ENCODE results near the gene PAFAH2.

PAFAH2 gene

DNA sequence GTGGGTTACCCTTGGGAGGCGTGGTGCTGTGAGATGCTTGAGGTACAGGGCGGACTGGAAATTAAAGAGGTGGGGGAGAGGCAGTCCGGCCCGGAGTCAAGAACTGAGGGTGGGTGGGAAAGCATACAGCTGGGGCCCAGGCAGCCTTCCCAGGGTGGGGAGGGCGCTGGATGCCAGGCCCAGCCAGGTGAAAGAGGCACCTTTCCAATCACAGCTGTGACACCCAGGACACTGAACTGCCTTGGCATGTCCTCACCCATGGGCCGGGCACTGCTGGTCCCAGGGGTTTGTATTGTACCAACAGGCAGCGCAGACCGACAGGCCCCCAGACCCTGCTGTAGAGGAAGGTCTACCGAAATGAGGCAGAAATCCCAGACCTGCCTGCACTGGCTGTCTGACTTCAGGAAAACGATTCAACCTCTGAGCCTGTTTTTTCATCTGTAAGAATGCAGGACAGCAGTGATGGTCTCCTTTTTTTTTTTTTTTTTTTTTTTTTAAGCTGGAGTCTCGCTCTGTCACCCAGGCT is 39.0 kb upstream of the PAFAH2 start:
- TF ChIP-seq, protein P1, sequence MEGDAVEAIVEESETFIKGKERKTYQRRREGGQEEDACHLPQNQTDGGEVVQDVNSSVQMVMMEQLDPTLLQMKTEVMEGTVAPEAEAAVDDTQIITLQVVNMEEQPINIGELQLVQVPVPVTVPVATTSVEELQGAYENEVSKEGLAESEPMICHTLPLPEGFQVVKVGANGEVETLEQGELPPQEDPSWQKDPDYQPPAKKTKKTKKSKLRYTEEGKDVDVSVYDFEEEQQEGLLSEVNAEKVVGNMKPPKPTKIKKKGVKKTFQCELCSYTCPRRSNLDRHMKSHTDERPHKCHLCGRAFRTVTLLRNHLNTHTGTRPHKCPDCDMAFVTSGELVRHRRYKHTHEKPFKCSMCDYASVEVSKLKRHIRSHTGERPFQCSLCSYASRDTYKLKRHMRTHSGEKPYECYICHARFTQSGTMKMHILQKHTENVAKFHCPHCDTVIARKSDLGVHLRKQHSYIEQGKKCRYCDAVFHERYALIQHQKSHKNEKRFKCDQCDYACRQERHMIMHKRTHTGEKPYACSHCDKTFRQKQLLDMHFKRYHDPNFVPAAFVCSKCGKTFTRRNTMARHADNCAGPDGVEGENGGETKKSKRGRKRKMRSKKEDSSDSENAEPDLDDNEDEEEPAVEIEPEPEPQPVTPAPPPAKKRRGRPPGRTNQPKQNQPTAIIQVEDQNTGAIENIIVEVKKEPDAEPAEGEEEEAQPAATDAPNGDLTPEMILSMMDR (IDR thresholded peaks at IDR 0.05; ENCODE audit: low read depth, low read length): no peak
- no peak overlapping the region for H3K4me3 ChIP-seq (replicated peaks in 1 of 2; ENCODE audit: low read depth in 2 of 2, low read length in 2 of 2)
- no peak for DNase-seq (ENCODE audit: low read depth in 2 of 2)

DNA sequence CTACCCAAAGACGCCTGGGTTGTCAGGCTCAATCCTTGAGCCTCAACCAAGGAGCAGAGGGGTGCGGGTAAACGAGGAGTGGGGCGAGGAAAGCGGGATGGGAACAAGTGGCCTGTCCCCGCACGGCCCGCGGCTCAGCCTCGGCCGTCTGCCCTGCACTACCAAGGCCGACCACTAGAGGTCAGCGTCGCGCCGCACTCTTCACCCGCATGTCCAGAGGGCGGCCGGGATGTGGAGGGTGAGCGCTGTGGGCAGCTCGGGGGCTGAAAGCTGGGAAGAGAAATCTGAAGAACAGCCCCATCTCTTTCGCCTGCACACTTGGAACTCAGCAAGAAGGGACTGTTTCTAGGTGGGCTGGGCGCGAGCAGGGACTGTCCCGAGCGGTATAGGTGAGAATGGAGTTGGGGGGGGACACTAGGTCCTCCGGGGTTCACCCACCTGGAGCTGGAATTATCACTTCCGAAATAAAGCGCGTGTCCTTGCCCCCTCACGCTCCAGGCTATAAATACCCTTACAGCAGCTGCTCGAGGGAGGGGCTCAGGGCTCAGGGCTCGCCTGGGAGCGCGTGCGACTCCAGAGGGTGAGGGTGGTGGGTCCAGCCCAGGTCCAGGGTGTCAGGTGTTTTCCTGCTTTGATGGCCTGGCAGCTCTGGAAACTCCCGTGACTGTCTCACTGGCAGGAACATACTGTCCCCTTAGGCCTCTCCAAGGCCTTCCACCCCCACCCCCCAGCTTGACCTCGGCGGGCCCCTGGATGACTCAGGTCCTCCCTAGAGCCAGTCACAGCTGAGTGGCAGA is 38.3 kb upstream of the PAFAH2 start:
- peak overlapping the region; percentile 77 to 85 for H3K4me3 ChIP-seq (replicated peaks in 1 of 2; ENCODE audit: low read depth in 2 of 2, low read length in 2 of 2)
- peak; percentile 68 to 76 for DNase-seq (ENCODE audit: low read depth in 2 of 2)
- TF ChIP-seq, protein P1 (IDR thresholded peaks at IDR 0.05; ENCODE audit: low read depth, low read length): peak; percentile 99

DNA sequence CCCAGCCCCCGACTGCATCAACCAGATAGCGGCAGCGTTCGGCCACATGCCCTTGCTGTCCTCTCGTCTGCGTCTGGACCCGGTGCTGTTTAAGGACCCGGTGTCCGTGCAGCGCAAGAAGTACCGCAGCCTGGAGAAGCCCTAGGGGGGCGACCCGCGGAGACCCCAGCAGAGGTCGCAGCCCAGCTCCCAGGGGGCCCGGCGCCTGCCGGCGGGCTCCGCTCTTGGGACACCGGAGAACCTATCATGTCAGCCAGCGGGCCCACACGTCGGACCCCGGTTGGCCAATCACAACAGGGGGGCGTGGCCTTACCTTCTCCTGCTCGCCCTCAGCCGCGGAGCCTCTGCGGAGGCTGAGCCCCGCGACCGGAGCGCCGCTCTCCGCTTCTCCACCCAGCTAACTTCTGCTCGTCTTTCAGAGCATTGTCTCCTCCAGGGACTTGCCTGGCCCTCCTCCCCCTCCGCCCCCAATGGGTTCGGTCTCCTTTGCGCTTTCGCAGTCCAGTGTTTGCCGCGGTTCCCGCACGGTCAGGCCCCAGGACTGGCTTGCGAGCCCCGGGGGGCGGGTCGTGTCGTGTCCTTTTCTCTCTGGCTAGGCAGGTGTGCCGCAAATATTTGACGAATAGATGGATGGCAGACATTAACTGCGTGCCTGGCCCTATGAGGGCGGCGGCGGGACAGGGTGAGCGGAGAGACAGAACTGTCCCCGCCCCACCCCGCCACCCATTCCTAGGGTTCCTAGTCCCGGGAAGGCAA is 37.5 kb upstream of the PAFAH2 start:
- TF ChIP-seq, protein P1 (IDR thresholded peaks at IDR 0.05; ENCODE audit: low read depth, low read length): no peak
- peak overlapping the region; percentile 77 to 85 for H3K4me3 ChIP-seq (replicated peaks in 1 of 2; ENCODE audit: low read depth in 2 of 2, low read length in 2 of 2)
- DNase-seq (ENCODE audit: low read depth in 2 of 2): peak; percentile 89 to 91

DNA sequence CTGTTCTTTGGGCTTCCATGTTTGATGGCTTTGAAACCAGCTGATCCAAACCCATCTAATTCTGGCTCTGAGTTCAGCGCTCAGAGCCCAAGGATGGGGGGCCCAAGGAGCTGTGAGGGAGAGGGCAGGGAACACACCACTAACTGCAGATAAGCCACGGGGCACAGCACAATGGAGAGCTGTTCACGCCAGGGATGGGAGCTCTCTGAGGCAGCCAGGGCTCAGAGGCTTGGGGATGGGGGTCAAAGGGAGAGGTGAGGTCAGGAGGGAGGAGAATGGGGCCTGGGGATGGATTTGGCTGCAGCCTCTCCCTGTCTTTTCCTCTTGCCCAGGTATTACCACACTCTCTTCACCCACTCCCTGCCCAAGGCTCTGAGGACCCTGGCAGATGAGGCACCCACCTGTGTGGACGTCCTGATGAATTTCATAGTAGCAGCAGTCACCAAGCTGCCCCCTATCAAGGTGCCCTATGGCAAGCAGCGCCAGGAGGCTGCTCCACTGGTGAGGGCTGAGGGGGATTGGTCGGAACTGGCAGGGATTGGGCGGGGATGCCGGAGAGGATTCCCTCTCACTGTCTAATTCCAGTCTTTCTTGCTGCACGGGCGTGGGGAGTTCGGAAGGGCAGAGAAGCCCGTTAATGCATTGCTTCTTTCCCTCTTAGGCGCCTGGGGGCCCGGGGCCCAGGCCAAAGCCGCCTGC is 36.8 kb upstream of the PAFAH2 start:
- no peak for DNase-seq (ENCODE audit: low read depth in 2 of 2)
- H3K4me3 ChIP-seq (replicated peaks in 1 of 2; ENCODE audit: low read depth in 2 of 2, low read length in 2 of 2): peak overlapping the region; percentile 77 to 85
- TF ChIP-seq, protein P1 (IDR thresholded peaks at IDR 0.05; ENCODE audit: low read depth, low read length): no peak

DNA sequence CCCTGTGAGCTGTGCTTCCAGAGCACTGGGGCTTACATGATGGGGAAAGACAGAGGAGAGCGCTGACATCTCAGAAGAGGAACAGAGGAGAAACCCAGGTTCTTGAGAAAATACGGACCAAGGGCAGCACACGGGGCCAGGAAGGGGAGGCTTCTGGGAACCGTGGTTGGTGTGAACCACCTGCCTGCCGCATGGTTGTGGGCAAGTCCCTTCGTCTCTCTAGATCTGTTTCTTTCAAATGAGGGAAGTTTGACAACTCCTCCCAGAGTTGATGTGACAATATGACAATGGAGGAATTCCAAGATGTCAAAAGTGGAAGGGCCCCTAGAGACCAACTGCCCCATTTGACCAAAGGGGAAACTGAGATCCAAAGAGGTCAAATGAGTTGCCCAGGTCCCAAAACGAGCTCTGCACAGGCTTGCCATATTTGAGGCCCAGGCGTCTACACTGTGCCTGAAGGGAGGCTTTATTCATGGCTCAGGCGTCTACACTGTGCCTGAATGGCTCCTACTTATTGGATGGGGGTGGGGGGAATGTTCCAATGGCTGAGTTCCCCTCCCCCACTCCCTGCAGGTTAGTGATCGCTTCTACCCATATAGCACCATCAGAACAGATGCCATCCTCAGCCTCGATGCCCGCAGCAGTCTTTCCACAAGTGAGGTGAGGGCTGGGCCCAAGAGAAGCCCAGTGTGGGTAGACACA is 34.9 kb upstream of the PAFAH2 start:
- TF ChIP-seq, protein P1 (IDR thresholded peaks at IDR 0.05; ENCODE audit: low read depth, low read length): no peak
- DNase-seq (ENCODE audit: low read depth in 2 of 2): no peak
- H3K4me3 ChIP-seq (replicated peaks in 1 of 2; ENCODE audit: low read depth in 2 of 2, low read length in 2 of 2): no peak overlapping the region

DNA sequence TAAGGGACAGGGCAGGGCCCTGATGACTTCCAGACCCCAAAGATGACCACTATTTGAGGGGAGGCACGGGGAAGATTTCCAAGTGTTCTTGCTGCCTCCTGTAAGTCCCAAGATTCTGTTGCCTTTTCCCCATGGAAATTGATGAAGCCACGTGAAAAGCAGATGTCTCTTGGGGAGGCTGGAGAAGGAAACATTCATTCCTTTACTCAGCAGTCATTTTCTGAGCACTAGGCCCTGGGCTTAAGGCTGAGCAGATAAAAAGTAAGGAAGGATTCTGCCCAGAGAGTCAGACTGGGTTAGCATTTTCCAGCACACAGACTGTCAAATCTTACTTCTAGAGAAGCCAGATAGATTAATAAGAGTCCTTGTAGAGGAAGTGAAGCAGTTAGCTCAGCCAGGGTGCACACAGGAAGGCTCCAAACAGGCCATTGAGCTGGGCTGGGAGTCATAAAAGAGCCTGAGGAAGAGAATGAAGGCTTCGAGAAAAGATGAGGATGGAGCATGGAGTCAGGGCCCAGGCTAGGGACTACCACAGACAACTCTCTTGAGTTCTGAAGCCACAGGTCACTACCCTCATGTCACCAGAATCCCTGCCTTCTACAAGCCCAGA is 33.9 kb upstream of the PAFAH2 start:
- peak in 1 of 2 donors; percentile 37 for DNase-seq (ENCODE audit: low read depth in 2 of 2)
- no peak overlapping the region for H3K4me3 ChIP-seq (replicated peaks in 1 of 2; ENCODE audit: low read depth in 2 of 2, low read length in 2 of 2)
- TF ChIP-seq, protein P1 (IDR thresholded peaks at IDR 0.05; ENCODE audit: low read depth, low read length): no peak

Data from cardiac fibroblast (primary cell).